Ovary (tissue), 9 donors: ENCODE results near the gene TMEM44. TPM values are rescaled to one million over a fixed set of nuclear protein-coding genes. Genes with fewer than 3 reads are reported as not detected.
A peak's percentile ranks its signal among the peaks of the same experiment; 100 is the strongest.

Experiments used
- DNase-seq, 5 donors: peaks; one replicate each; pipeline ENCODE4 v3.0.0-alpha.2; 2019 to 2020
- H3K27ac ChIP-seq, 2 donors: fragments of 200-600 bp; one replicate each; pipeline versions ENCODE4 v1.5.1 to v1.8.0; 2019 to 2022
- H3K27me3 ChIP-seq: fragments of 200-600 bp; one replicate; pipeline ENCODE4 v1.8.0; 2022
- H3K36me3 ChIP-seq: fragments of 200-600 bp; sonication (generic); one replicate; pipeline ENCODE4 v1.5.1; 2019
- H3K4me1 ChIP-seq: one replicate; pipeline ENCODE4 v1.8.1; 2013; ENCODE audit warnings: mild to moderate bottlenecking, moderate library complexity; ENCODE audit not compliant: insufficient read depth
- H3K4me3 ChIP-seq: fragments of 200-600 bp; sonication (generic); one replicate; pipeline ENCODE4 v1.5.1; 2017
- H3K9me3 ChIP-seq, 2 donors: fragments of 200-600 bp in 1 of 2; sonication (generic) in 1 of 2; one replicate each; pipeline versions ENCODE4 v1.5.1 to v1.8.1; 2013 to 2019; ENCODE audit warnings: mild to moderate bottlenecking in 1 of 2, moderate library complexity in 1 of 2
- CTCF ChIP-seq, 3 donors: fragments of 450-650 bp in 2 of 3; fragments of 200-600 bp in 1 of 3; IDR thresholded peaks; one replicate each; pipeline versions ENCODE4 v1.5.1 to v1.8.0; 2016 to 2022; ENCODE audit warnings: antibody characterized with exemption in 3 of 3, mild to moderate bottlenecking in 1 of 3
- EP300 ChIP-seq: sonication (generic); formaldehyde crosslinking; IDR thresholded peaks from one replicate; pipeline ENCODE4 v1.6.1; 2017; ENCODE audit warnings: antibody characterized with exemption
- POLR2A ChIP-seq: fragments of 450-650 bp; IDR thresholded peaks from one replicate; pipeline ENCODE4 v1.6.1; 2017; ENCODE audit warnings: antibody characterized with exemption, mild to moderate bottlenecking, moderate library complexity
- WGBS, 3 donors: extraction: QIAGEN DNeasy Blood & Tissue Kit in 1 of 3; methylation state at CpG; one replicate each; pipeline versions ENCODE4 v1.1.5 to v1.1.7; 2013 to 2017; 5-methylcytosine and 5-hydroxymethylcytosine counted together
- intact Hi-C, 4 donors: fragments of 100-400 bp; cut with DNase I; formaldehyde crosslinking; loops; one replicate each; pipeline versions ENCODE4 v1.11.0 to v1.15.1; 2022 to 2023
- polyA plus RNA-seq, 2 donors: library from polyadenylated mRNA; stranded (reverse); fragments of 200-250 nt in 1 of 2; fragments of 350-450 nt in 1 of 2; fragmentation: Illumina TruSeq in 1 of 2; extraction: RNeasy Lipid Tissue Mini Kit (QIAGEN cat#74804) in 1 of 2; gene quantifications; one replicate each; pipeline ENCODE4 v1.2.3, GENCODE V29; 2013 to 2014
- total RNA-seq, 7 donors: library from RNA; depleted of rRNA in 2 of 7; stranded (reverse); fragments of >200 nt in 2 of 7; fragmentation: NEBNext Ultra II Directional in 3 of 7; extraction: Animal tissue kit (Norgen Biotek cat#: 25700) in 3 of 7; gene quantifications; one replicate each; pipeline versions ENCODE4 v1.1.0 to v1.2.4, GENCODE V29; 2016 to 2023
- donor health status: DM: no; HTN: no; CAD: no; lungs with moderate emphysema.
- donor health status: DM: no; HTN: no; CAD: no.
- donor health status: Bipolar disorder and iron deficiency.
- donor health status: DM: yes; HTN: yes; CAD: no.
- donor health status: DM: no; HTN: no; CAD: no.
- donor health status: DM: yes; HTN: yes; CAD: no.

TMEM44 gene
- total and polyA plus RNA-seq, 9 donors: 3.4 to 12.3 (median 6.5) TPM

GRCh38 chr3:194664857-194665256 lies 31.6 kb upstream of the TMEM44 start:
- Histone ChIP-seq H3K4me3 (no peak overlapping the region), H3K27me3 (no peaks in the 10 kb centered on the region), H3K4me1 (peaks cover 2% of the 10 kb centered on the region), H3K9me3 (no peaks in the 10 kb centered on the region), H3K36me3 (no peaks in the 10 kb centered on the region), H3K27ac (no peak overlapping the region)
- intact Hi-C loops: no loop called here
- TF ChIP-seq CTCF (IDR thresholded peaks at IDR 0.05): no peak
- TF ChIP-seq EP300: no peak
- no peak for TF ChIP-seq POLR2A
- DNase-seq: no peak
- WGBS, 3 donors: 91 to 94% (median 92%) methylated on average over 7 of the region's 7 CpGs

DNA sequence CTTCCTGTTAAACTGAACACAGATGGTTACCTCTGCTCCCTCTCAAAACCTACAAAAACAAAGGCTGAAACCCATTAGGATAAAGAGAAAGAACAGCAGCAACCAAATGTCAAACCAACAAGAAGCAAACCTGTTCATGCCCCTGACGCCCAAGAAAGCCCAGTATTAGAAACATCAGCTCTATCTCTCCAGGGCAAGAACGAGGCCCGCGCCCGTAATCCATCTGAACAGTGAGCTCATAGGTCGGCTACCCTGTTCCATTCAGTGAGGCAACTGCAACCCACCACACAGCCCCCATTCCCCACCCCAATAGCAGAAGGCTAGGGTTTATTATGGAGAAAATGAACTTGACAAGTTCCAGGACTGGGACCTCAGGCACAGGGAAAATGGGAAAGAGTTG lies 28.7 kb upstream of the TMEM44 start:
- no peak overlapping the region for H3K4me3 ChIP-seq
- WGBS, 3 donors: 20 to 29% (median 22%) methylated on average over 6 of the region's 6 CpGs
- H3K27me3 ChIP-seq: no peaks in the 10 kb centered on the region
- H3K9me3 ChIP-seq: no peaks in the 10 kb centered on the region
- DNase-seq: no peak
- intact Hi-C loops: no loop called here
- H3K36me3 ChIP-seq: no peaks in the 10 kb centered on the region
- peaks cover 2% of the 10 kb centered on the region for H3K4me1 ChIP-seq
- TF ChIP-seq POLR2A (no peak), EP300 (no peak), CTCF (IDR thresholded peaks at IDR 0.05) (no peak)
- H3K27ac ChIP-seq: no peak overlapping the region

GRCh38 chr3:194661374-194661773 lies 28.2 kb upstream of the TMEM44 start:
- no peak overlapping the region for H3K27ac ChIP-seq
- intact Hi-C loops: no loop called here

GRCh38 chr3:194659778-194660177 lies 26.6 kb upstream of the TMEM44 start:
- Histone ChIP-seq H3K9me3 (no peaks in the 10 kb centered on the region), H3K27ac (no peak overlapping the region), H3K4me1 (peaks cover 2% of the 10 kb centered on the region), H3K36me3 (no peaks in the 10 kb centered on the region), H3K27me3 (no peaks in the 10 kb centered on the region), H3K4me3 (no peak overlapping the region)
- TF ChIP-seq CTCF (IDR thresholded peaks at IDR 0.05): no peak
- no peak for TF ChIP-seq EP300
- TF ChIP-seq POLR2A: no peak
- intact Hi-C loops: no loop called here
- no peak for DNase-seq
- WGBS, 3 donors: 77 to 80% (median 80%) methylated on average over 7 of the region's 7 CpGs

More at GRCh38 chr3:194661374-194661773, 28.2 kb upstream of the TMEM44 start:
- Histone ChIP-seq H3K4me3 (no peak overlapping the region), H3K9me3 (no peaks in the 10 kb centered on the region), H3K36me3 (no peaks in the 10 kb centered on the region), H3K27me3 (no peaks in the 10 kb centered on the region), H3K4me1 (peaks cover 2% of the 10 kb centered on the region)
- 4 to 26% (median 16%) methylated on average over 3 of the region's 3 CpGs for WGBS, 3 donors
- DNase-seq: peak in 1 of 5 donors; percentile 54
- TF ChIP-seq CTCF (IDR thresholded peaks at IDR 0.05): no peak
- TF ChIP-seq POLR2A: no peak
- TF ChIP-seq EP300: no peak
